ENCODE results near the gene PDE4B. TPM values are rescaled to one million over a fixed set of nuclear protein-coding genes. Genes with fewer than 3 reads are reported as not detected.

The PDE4B gene
- total RNA-seq, 1 experiment from 2014 or later = 1.4 TPM

- Histone ChIP-seq H3K4me3 (ENCODE audit: low read length) (no peak overlapping the region), H3K9me2 (replicated peaks; ENCODE audit: low read length) (no peaks in the 10 kb centered on the region), H3K79me2 (ENCODE audit: low read length) (no peaks in the 10 kb centered on the region)
These were observed 44.0 kb downstream of the PDE4B start for GRCh38 chr1:65836686-65837085.

GRCh38 chr1:65840683-65841082, 48.0 kb downstream of the PDE4B start:
- Histone ChIP-seq H3K27ac (ENCODE audit: low read length) (no peak overlapping the region), H3K4me1 (ENCODE audit: insufficient read depth, low read length) (no peaks in the 10 kb centered on the region), H3K27me3 (ENCODE audit: low read length) (peaks cover 50% of the 10 kb centered on the region), H3K9ac (ENCODE audit: low read length) (no peak overlapping the region), H4K20me1 (ENCODE audit: low read length) (0 out of 2 replicates have a peak, but pooled peaks cover 3% of the 10 kb centered on the region), H3K4me2 (ENCODE audit: low read length) (no peak overlapping the region), H3K79me2 (ENCODE audit: low read length) (no peaks in the 10 kb centered on the region), H3K9me3 (ENCODE audit: low read length) (no peaks in the 10 kb centered on the region), H3F3A (ENCODE audit: low read length, unreplicated experiment) (no peaks in the 10 kb centered on the region), H2AFZ (ENCODE audit: low read length) (no peak overlapping the region), H3K9me2 (replicated peaks; ENCODE audit: low read length) (no peaks in the 10 kb centered on the region), H3K4me3 (ENCODE audit: low read length) (no peak overlapping the region), H3K36me3 (ENCODE audit: low read depth, low read length) (no peaks in the 10 kb centered on the region)
- ChIA-PET POLR2A (ENCODE audit: unreplicated experiment) (no interaction called here), CTCF (no interaction called here)
- no peak for ATAC-seq
- no TSS peak for BruUV-seq (replicated peaks)
- TF ChIP-seq EZH2 (IDR thresholded peaks at IDR 0.05; ENCODE audit: low read length, unreplicated experiment) (no peak), CTCF (conservative IDR thresholded peaks at IDR 0.05; ENCODE audit: low read depth, low read length) (no peak), EZH2phosphoT487 (IDR thresholded peaks at IDR 0.05; ENCODE audit: borderline replicate concordance, low read length) (no peak)
- intact Hi-C loops (cut with micrococcal nuclease) = no loop called here
- DNase-seq = no peak

More at GRCh38 chr1:65836686-65837085, 44.0 kb downstream of the PDE4B start:
- H3F3A ChIP-seq (ENCODE audit: low read length, unreplicated experiment) = no peaks in the 10 kb centered on the region
- CTCF ChIA-PET = interaction anchor here (0.6 kb wide), 1 partner anchor 35 kb away, joined by 5 read pairs; no protein-coding TSS in a partner anchor
- POLR2A ChIA-PET (ENCODE audit: unreplicated experiment) = no interaction called here
- no peaks in the 10 kb centered on the region for H4K20me1 ChIP-seq (ENCODE audit: low read length)
- no peaks in the 10 kb centered on the region for H3K4me1 ChIP-seq (ENCODE audit: insufficient read depth, low read length)
- no peak overlapping the region for H3K9ac ChIP-seq (ENCODE audit: low read length)
- no peak overlapping the region for H3K27ac ChIP-seq (ENCODE audit: low read length)
- intact Hi-C loops (cut with micrococcal nuclease) = no loop called here
- DNase-seq (no peak), ATAC-seq (no peak)
- H3K36me3 ChIP-seq (ENCODE audit: low read depth, low read length) = no peaks in the 10 kb centered on the region
- no peak overlapping the region for H2AFZ ChIP-seq (ENCODE audit: low read length)
- TF ChIP-seq CTCF (conservative IDR thresholded peaks at IDR 0.05; ENCODE audit: low read depth, low read length) = no peak
- no peak for TF ChIP-seq EZH2 (IDR thresholded peaks at IDR 0.05; ENCODE audit: low read length, unreplicated experiment)
- no peak for TF ChIP-seq EZH2phosphoT487 (IDR thresholded peaks at IDR 0.05; ENCODE audit: borderline replicate concordance, low read length)
- no TSS peak for BruUV-seq (replicated peaks)
- peaks cover 38% of the 10 kb centered on the region for H3K27me3 ChIP-seq (ENCODE audit: low read length)
- H3K9me3 ChIP-seq (ENCODE audit: low read length) = no peaks in the 10 kb centered on the region
- no peak overlapping the region for H3K4me2 ChIP-seq (ENCODE audit: low read length)

GRCh38 chr1:65844296-65844695, 51.6 kb downstream of the PDE4B start:
- CTCF ChIA-PET = no interaction called here
- BruUV-seq (replicated peaks) = no TSS peak
- TF ChIP-seq EZH2phosphoT487 (IDR thresholded peaks at IDR 0.05; ENCODE audit: borderline replicate concordance, low read length) (no peak), CTCF (conservative IDR thresholded peaks at IDR 0.05; ENCODE audit: low read depth, low read length) (no peak), EZH2 (IDR thresholded peaks at IDR 0.05; ENCODE audit: low read length, unreplicated experiment) (no peak)

More at GRCh38 chr1:65844296-65844695, 51.6 kb downstream of the PDE4B start:
- no peak overlapping the region for H3K4me3 ChIP-seq (ENCODE audit: low read length)
- no peaks in the 10 kb centered on the region for H3F3A ChIP-seq (ENCODE audit: low read length, unreplicated experiment)
- H3K9ac ChIP-seq (ENCODE audit: low read length) = no peak overlapping the region
- no peaks in the 10 kb centered on the region for H3K79me2 ChIP-seq (ENCODE audit: low read length)
- no peak overlapping the region for H3K4me2 ChIP-seq (ENCODE audit: low read length)
- DNase-seq = no peak
- H3K36me3 ChIP-seq (ENCODE audit: low read depth, low read length) = no peaks in the 10 kb centered on the region
- no peak overlapping the region for H3K27ac ChIP-seq (ENCODE audit: low read length)
- H3K27me3 ChIP-seq (ENCODE audit: low read length) = peaks cover 40% of the 10 kb centered on the region
- H4K20me1 ChIP-seq (ENCODE audit: low read length) = 0 out of 2 replicates have a peak, but pooled peaks cover 3% of the 10 kb centered on the region
- POLR2A ChIA-PET (ENCODE audit: unreplicated experiment) = no interaction called here
- no peak overlapping the region for H2AFZ ChIP-seq (ENCODE audit: low read length)
- H3K9me3 ChIP-seq (ENCODE audit: low read length) = no peaks in the 10 kb centered on the region
- H3K4me1 ChIP-seq (ENCODE audit: insufficient read depth, low read length) = no peaks in the 10 kb centered on the region
- ATAC-seq = no peak
- no peaks in the 10 kb centered on the region for H3K9me2 ChIP-seq (replicated peaks; ENCODE audit: low read length)
- intact Hi-C loops (cut with micrococcal nuclease) = no loop called here

All from PC-3 (cell line).